ENCODE data around the gene TTLL10. TPM values are rescaled to one million over a fixed set of nuclear protein-coding genes. Genes with fewer than 3 reads are reported as not detected.
A peak's percentile ranks its signal among the peaks of the same experiment; 100 is the strongest.

TTLL10 gene
- total RNA-seq, 1 experiment from 2014 or later: 0.68 TPM

- H3K18ac ChIP-seq (ENCODE audit: insufficient read length, low read depth, low read length): no peak overlapping the region
- no peak overlapping the region for H3K14ac ChIP-seq (ENCODE audit: insufficient read depth, low read length)
- no peak overlapping the region for H2BK20ac ChIP-seq (ENCODE audit: low read depth, low read length, poor library complexity, severe bottlenecking)
- H3K9me3 Mint-ChIP-seq: no peaks in the 10 kb centered on the region; a peak in 1 of 5 replicates
- no peak overlapping the region for H3K23ac ChIP-seq (ENCODE audit: insufficient read length, low read depth, low read length)
- H3K27ac Mint-ChIP-seq: no peak overlapping the region; a peak in 1 of 7 replicates
- no peaks in the 10 kb centered on the region for H3K27me3 Mint-ChIP-seq (ENCODE audit: low read depth)
- no peak overlapping the region for H2AK5ac ChIP-seq (ENCODE audit: insufficient read length, low read length)
- no peak overlapping the region for H3K4ac ChIP-seq (ENCODE audit: low read depth, low read length)
- H2BK12ac ChIP-seq (ENCODE audit: insufficient read length, low read depth, low read length): no peak overlapping the region
- 0 out of 5 replicates have a peak overlapping the region, but pooled peaks of 1 of the 2 experiments have one; percentile 24 for H3K4me3 Mint-ChIP-seq
- H4K8ac ChIP-seq (replicated peaks; ENCODE audit: insufficient read length, low read depth, low read length): no peak overlapping the region
- no peaks in the 10 kb centered on the region for H3K79me1 ChIP-seq (ENCODE audit: insufficient read depth, low read depth, low read length, poor library complexity, severe bottlenecking)
- TF ChIP-seq, protein P1, sequence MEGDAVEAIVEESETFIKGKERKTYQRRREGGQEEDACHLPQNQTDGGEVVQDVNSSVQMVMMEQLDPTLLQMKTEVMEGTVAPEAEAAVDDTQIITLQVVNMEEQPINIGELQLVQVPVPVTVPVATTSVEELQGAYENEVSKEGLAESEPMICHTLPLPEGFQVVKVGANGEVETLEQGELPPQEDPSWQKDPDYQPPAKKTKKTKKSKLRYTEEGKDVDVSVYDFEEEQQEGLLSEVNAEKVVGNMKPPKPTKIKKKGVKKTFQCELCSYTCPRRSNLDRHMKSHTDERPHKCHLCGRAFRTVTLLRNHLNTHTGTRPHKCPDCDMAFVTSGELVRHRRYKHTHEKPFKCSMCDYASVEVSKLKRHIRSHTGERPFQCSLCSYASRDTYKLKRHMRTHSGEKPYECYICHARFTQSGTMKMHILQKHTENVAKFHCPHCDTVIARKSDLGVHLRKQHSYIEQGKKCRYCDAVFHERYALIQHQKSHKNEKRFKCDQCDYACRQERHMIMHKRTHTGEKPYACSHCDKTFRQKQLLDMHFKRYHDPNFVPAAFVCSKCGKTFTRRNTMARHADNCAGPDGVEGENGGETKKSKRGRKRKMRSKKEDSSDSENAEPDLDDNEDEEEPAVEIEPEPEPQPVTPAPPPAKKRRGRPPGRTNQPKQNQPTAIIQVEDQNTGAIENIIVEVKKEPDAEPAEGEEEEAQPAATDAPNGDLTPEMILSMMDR (conservative IDR thresholded peaks at IDR 0.05): no peak
- H2AFZ ChIP-seq (ENCODE audit: low read length): no peak overlapping the region
- no peak for DNase-seq
- no peak overlapping the region for H3K56ac ChIP-seq (ENCODE audit: insufficient read length, low read depth, low read length)
- H3K9ac ChIP-seq (ENCODE audit: extremely low read depth, insufficient read length, low read length): no peak overlapping the region
- H4K20me1 ChIP-seq (ENCODE audit: control insufficient read depth, insufficient read depth, insufficient read length): no peaks in the 10 kb centered on the region
- H3K4me1 Mint-ChIP-seq: no peaks in the 10 kb centered on the region
- H3K23me2 ChIP-seq (ENCODE audit: insufficient read length, low read depth, low read length, poor library complexity, severe bottlenecking): no peaks in the 10 kb centered on the region
- no peaks in the 10 kb centered on the region; the same call in 1 of the 2 replicates for H3K79me2 ChIP-seq (ENCODE audit: insufficient read depth, low read length)
- peaks cover 25 to 57% (median 43%) of the 10 kb centered on the region in 3 experiments for H3K36me3 Mint-ChIP-seq (ENCODE audit: insufficient read depth in 1 of 3, low read depth in 3 of 3)
- H2BK5ac ChIP-seq (ENCODE audit: insufficient read length, low read length): no peak overlapping the region
- no peaks in the 10 kb centered on the region for H3K4me1 ChIP-seq (ENCODE audit: insufficient read depth, low read length)
- H2BK15ac ChIP-seq (ENCODE audit: low read depth, low read length): no peak overlapping the region
- H3K27ac ChIP-seq (ENCODE audit: insufficient read length, low read depth, low read length): no peak overlapping the region
- no peaks in the 10 kb centered on the region for H3K27me3 ChIP-seq (ENCODE audit: insufficient read depth, low read length)
- H2BK120ac ChIP-seq (ENCODE audit: low read depth, low read length, poor library complexity, severe bottlenecking): no peak overlapping the region
- H3T11ph ChIP-seq (ENCODE audit: low read length): no peak overlapping the region
- H3K9me3 ChIP-seq (ENCODE audit: control insufficient read depth, low read depth, low read length): no peaks in the 10 kb centered on the region
- no peak overlapping the region for H4K91ac ChIP-seq (ENCODE audit: insufficient read length, low read depth, low read length)
- H3K4me2 ChIP-seq (ENCODE audit: insufficient read depth, insufficient read length, low read length): no peak overlapping the region
- no CpG with 5 or more reads among the region's 15 CpGs for WGBS (ENCODE audit: extremely low coverage, insufficient read length, low lambda C conversion rate)
- H4K5ac ChIP-seq (ENCODE audit: insufficient read length, low read depth, low read length): no peak overlapping the region
Measured at GRCh38 chr1:1223321-1223720, 49.6 kb downstream of the TTLL10 start.

Data from H9 (cell line).